Choroid plexus epithelial cell (primary cell): ENCODE data around the gene RXRB.
A peak's percentile ranks its signal among the peaks of the same experiment; 100 is the strongest.

Source experiments
- DNase-seq: peaks from one replicate; pipeline ENCODE4 v3.0.0-alpha.2; 2010; ENCODE audit warnings: low read depth
- H3K4me3 ChIP-seq: 2 replicates; pipeline ENCODE4 v1.5.1; 2011; ENCODE audit warnings: low read depth, mild to moderate bottlenecking, control low read depth, low read length, moderate library complexity
- CTCF ChIP-seq: conservative IDR thresholded peaks from 2 replicates; pipeline ENCODE4 v1.5.1; 2011; ENCODE audit warnings: low read depth, mild to moderate bottlenecking, control low read depth, inconsistent platforms, low read length, moderate library complexity

Gene RXRB

GRCh38 chr6:33206027-33206863 lies 5.8 kb upstream of the RXRB start:
- DNase-seq = no peak
- no peak overlapping the region for H3K4me3 ChIP-seq
- no peak for TF ChIP-seq CTCF

- H3K4me3 ChIP-seq = peak overlapping the region; percentile 78
- DNase-seq = peak; percentile 64
- TF ChIP-seq CTCF = no peak
Observed at GRCh38 chr6:33205191-33206026, 4.9 kb upstream of the RXRB start.

- no peak for TF ChIP-seq CTCF
- peak; percentile 93 for DNase-seq
- H3K4me3 ChIP-seq = peak within 1 kb of the TSS; percentile 78
Observed at GRCh38 chr6:33204415-33205190, 4.1 kb upstream of the RXRB start, which contains the start of gene HSD17B8. HSD17B8 (plus strand) TSS chr6:33204655; CDS start chr6:33204669, 14 bp downstream.

- DNase-seq = no peak
- H3K4me3 ChIP-seq = peak overlapping the region; percentile 32
- TF ChIP-seq CTCF = no peak
Observed at GRCh38 chr6:33204165-33204414, 3.6 kb upstream of the RXRB start.

GRCh38 chr6:33203443-33204164 lies 3.1 kb upstream of the RXRB start:
- DNase-seq = no peak
- H3K4me3 ChIP-seq = peak overlapping the region; percentile 3
- no peak for TF ChIP-seq CTCF

GRCh38 chr6:33202799-33203198 lies 2.3 kb upstream of the RXRB start:
- TF ChIP-seq CTCF = no peak
- H3K4me3 ChIP-seq = peak overlapping the region; percentile 24
- no peak for DNase-seq
